Measurements from ENCODE around the gene SNAI3.

The SNAI3 gene

GRCh38 chr16:88712362-88712979 is 26.2 kb upstream of the SNAI3 start:
- Histone ChIP-seq H3K27ac (ENCODE audit: low read length) (no peak overlapping the region), H3K4me3 (ENCODE audit: low read depth in 1 of 2, low read length in 2 of 2) (no peak overlapping the region), H3K9me3 (ENCODE audit: control insufficient read depth in 1 of 2, low read length in 2 of 2) (no peaks in the 10 kb centered on the region), H3K27me3 (ENCODE audit: low read depth, low read length) (no peaks in the 10 kb centered on the region), H3K36me3 (ENCODE audit: control insufficient read depth in 1 of 2, insufficient read depth in 2 of 2, low read length in 2 of 2) (peaks cover 11 to 43% of the 10 kb centered on the region in 2 donors), H3K4me1 (ENCODE audit: control insufficient read depth in 1 of 2, insufficient read depth in 2 of 2, low read length in 2 of 2) (peaks cover under 1 to 2% of the 10 kb centered on the region in 2 donors)

GRCh38 chr16:88711750-88712340 is 25.5 kb upstream of the SNAI3 start:
- Histone ChIP-seq H3K4me1 (ENCODE audit: control insufficient read depth in 1 of 2, insufficient read depth in 2 of 2, low read length in 2 of 2) (peaks cover 7 to 9% of the 10 kb centered on the region in 2 donors), H3K4me3 (ENCODE audit: low read depth in 1 of 2, low read length in 2 of 2) (no peak overlapping the region), H3K27ac (ENCODE audit: low read length) (no peak overlapping the region), H3K9me3 (ENCODE audit: control insufficient read depth in 1 of 2, low read length in 2 of 2) (no peaks in the 10 kb centered on the region), H3K36me3 (ENCODE audit: control insufficient read depth in 1 of 2, insufficient read depth in 2 of 2, low read length in 2 of 2) (peaks cover 6 to 37% of the 10 kb centered on the region in 2 donors), H3K27me3 (ENCODE audit: low read depth, low read length) (no peaks in the 10 kb centered on the region)

DNA sequence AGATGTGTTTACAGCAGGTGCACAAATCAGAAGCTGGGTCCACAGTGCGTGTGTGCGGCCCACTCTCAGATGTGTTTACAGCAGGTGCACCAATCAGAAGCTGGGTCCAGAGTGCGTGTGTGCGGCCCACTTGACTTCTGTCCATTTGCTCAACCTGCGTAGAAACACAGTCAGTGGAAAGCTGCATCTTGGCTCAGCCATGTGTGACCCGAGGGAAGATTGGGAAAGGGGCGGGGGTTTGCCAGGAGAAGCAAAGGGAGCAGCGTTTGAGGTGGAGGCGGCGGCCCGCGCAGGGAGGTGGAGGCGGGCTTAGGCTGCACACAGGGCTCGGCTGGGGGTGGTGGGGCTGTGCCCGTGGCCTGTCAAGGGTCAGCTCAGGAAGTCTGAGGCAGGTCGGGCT is 24.2 kb upstream of the SNAI3 start:
- Histone ChIP-seq H3K36me3 (ENCODE audit: control insufficient read depth in 1 of 2, insufficient read depth in 2 of 2, low read length in 2 of 2) (peaks cover 0 to 24% of the 10 kb centered on the region in 2 donors), H3K9me3 (ENCODE audit: control insufficient read depth in 1 of 2, low read length in 2 of 2) (no peaks in the 10 kb centered on the region), H3K27ac (ENCODE audit: low read length) (no peak overlapping the region), H3K4me1 (ENCODE audit: control insufficient read depth in 1 of 2, insufficient read depth in 2 of 2, low read length in 2 of 2) (peaks cover 7 to 12% of the 10 kb centered on the region in 2 donors), H3K4me3 (ENCODE audit: low read depth in 1 of 2, low read length in 2 of 2) (no peak overlapping the region), H3K27me3 (ENCODE audit: low read depth, low read length) (no peaks in the 10 kb centered on the region)

GRCh38 chr16:88706965-88707826 is 20.9 kb upstream of the SNAI3 start:
- Histone ChIP-seq H3K27me3 (ENCODE audit: low read depth, low read length) (no peaks in the 10 kb centered on the region), H3K4me3 (ENCODE audit: low read depth in 1 of 2, low read length in 2 of 2) (peak overlapping the region; percentile 78 to 98), H3K9me3 (ENCODE audit: control insufficient read depth in 1 of 2, low read length in 2 of 2) (no peaks in the 10 kb centered on the region), H3K36me3 (ENCODE audit: control insufficient read depth in 1 of 2, insufficient read depth in 2 of 2, low read length in 2 of 2) (no peaks in the 10 kb centered on the region), H3K27ac (ENCODE audit: low read length) (peak overlapping the region; percentile 45), H3K4me1 (ENCODE audit: control insufficient read depth in 1 of 2, insufficient read depth in 2 of 2, low read length in 2 of 2) (peaks cover 12 to 30% of the 10 kb centered on the region in 2 donors)

GRCh38 chr16:88706229-88706964 is 20.1 kb upstream of the SNAI3 start, which contains the start of the genes CTU2 and RNF166:
Gene CTU2, plus strand, starts transcription at chr16:88706503. Its CDS starts 28 bp downstream, at chr16:88706531.
Gene RNF166, minus strand, starts transcription at chr16:88706408. Its CDS starts 83 bp downstream, at chr16:88706325.
- H3K27me3 ChIP-seq (ENCODE audit: low read depth, low read length) = no peaks in the 10 kb centered on the region
- peak within 1 kb of the TSS; percentile 78 to 98 for H3K4me3 ChIP-seq (ENCODE audit: low read depth in 1 of 2, low read length in 2 of 2)
- no peaks in the 10 kb centered on the region for H3K36me3 ChIP-seq (ENCODE audit: control insufficient read depth in 1 of 2, insufficient read depth in 2 of 2, low read length in 2 of 2)
- H3K4me1 ChIP-seq (ENCODE audit: control insufficient read depth in 1 of 2, insufficient read depth in 2 of 2, low read length in 2 of 2) = peaks cover 12 to 37% of the 10 kb centered on the region in 2 donors
- H3K27ac ChIP-seq (ENCODE audit: low read length) = peak within 1 kb of the TSS; percentile 56
- H3K9me3 ChIP-seq (ENCODE audit: control insufficient read depth in 1 of 2, low read length in 2 of 2) = no peaks in the 10 kb centered on the region

DNA sequence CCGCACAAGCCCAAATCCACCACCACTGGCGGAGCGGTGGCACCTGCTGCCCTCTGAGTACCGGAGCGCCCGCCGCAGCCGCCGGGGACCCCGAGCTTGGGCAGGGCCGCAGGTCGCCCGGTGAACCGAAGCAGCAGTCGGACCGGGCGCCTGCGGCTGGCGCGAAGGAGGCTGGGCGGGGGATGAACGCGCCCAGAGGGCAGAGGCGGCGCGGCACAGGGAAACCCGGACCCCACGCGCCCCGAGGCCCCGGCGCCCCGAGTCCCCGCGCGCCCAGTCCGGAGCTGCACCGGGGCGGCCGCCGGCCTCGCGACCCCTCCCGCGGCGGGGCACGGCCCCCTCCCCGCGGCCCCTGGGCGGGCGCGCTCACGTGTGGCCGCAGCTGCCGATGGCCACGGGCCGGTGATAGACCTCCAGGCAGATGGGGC is 19.5 kb upstream of the SNAI3 start:
- Histone ChIP-seq H3K36me3 (ENCODE audit: control insufficient read depth in 1 of 2, insufficient read depth in 2 of 2, low read length in 2 of 2) (peaks cover 0 to 2% of the 10 kb centered on the region in 2 donors), H3K27me3 (ENCODE audit: low read depth, low read length) (no peaks in the 10 kb centered on the region), H3K4me1 (ENCODE audit: control insufficient read depth in 1 of 2, insufficient read depth in 2 of 2, low read length in 2 of 2) (peaks cover 12 to 41% of the 10 kb centered on the region in 2 donors), H3K9me3 (ENCODE audit: control insufficient read depth in 1 of 2, low read length in 2 of 2) (no peaks in the 10 kb centered on the region), H3K27ac (ENCODE audit: low read length) (peak overlapping the region; percentile 56), H3K4me3 (ENCODE audit: low read depth in 1 of 2, low read length in 2 of 2) (peak overlapping the region; percentile 70 to 98)

DNA sequence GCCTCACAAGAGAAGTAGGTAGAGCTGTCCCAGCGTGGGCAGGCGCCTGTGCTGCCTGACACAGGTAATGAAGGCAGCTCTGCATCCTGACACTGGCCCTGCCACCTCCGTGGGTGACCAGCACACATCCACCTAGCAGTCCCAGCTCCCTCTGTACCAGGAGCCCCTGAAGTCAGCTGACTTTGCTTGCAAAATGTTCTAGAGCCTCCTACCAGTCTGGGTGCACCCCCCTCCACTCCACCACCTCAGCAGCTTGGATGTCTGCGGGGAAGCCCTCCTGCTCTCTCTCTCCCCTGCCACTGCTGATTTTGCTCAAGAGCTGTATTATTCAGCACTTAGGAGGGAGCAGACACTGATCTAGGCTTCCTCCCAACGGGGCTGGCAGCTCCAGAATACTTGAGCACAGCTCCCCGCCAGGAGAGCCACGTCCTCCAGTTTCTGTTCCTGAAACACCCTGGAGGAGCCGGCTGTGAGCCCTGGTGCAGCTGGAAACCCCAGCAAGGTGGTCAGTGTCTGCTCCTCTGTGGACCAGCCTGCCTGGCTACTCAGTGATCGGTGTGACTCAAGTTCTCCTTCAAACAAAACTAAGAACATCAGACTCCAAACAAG is 18.9 kb upstream of the SNAI3 start:
- Histone ChIP-seq H3K27ac (ENCODE audit: low read length) (peak overlapping the region; percentile 56), H3K27me3 (ENCODE audit: low read depth, low read length) (no peaks in the 10 kb centered on the region), H3K4me3 (ENCODE audit: low read depth in 1 of 2, low read length in 2 of 2) (peak overlapping the region; percentile 70 to 98), H3K36me3 (ENCODE audit: control insufficient read depth in 1 of 2, insufficient read depth in 2 of 2, low read length in 2 of 2) (peaks cover 0 to 8% of the 10 kb centered on the region in 2 donors), H3K9me3 (ENCODE audit: control insufficient read depth in 1 of 2, low read length in 2 of 2) (no peaks in the 10 kb centered on the region), H3K4me1 (ENCODE audit: control insufficient read depth in 1 of 2, insufficient read depth in 2 of 2, low read length in 2 of 2) (peaks cover 12 to 47% of the 10 kb centered on the region in 2 donors)

DNA sequence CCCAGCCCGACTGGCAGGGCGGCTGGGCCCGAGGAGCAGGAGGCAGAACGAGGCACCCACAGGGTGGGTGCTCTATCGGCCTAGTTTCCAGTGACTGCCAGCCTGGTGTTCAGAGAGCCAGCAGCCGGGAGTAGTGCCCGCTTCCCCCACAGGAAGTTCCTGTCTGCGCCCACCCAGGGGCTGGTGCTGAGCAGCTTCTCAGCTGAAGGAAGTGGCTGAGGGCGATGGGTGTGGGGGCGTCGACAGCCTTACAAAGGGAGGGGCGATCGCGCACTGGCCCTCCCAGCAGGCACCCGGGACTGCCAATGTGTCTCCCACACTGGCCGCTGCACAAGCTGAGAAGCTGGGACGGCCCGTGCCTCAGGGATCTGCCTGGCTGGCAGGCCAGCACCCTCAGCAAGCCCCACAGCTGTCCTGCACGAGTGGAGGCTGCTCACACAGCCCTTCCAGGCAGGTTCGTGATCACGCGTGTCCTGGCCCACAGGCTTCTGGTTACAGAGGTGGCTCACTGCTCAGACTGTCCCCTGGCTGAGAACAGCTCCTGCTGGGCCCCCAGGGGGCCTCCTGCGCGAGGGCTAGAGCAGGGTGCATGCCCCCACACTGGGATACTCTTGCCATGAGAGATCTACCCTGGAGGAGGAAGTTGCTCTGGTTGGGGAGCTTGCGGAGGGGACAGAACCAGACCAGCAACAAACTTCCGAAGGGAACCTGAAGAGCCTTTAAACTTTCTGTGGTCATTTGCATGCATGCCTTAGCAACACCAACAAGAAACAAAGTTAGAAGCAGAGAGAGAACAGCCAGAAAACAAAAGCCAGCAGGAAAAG is 17.4 kb upstream of the SNAI3 start:
- H3K4me3 ChIP-seq (ENCODE audit: low read depth in 1 of 2, low read length in 2 of 2) = peak overlapping the region; percentile 9 to 26
- H3K9me3 ChIP-seq (ENCODE audit: control insufficient read depth in 1 of 2, low read length in 2 of 2) = no peaks in the 10 kb centered on the region
- no peaks in the 10 kb centered on the region for H3K27me3 ChIP-seq (ENCODE audit: low read depth, low read length)
- peaks cover 0 to 23% of the 10 kb centered on the region in 2 donors for H3K36me3 ChIP-seq (ENCODE audit: control insufficient read depth in 1 of 2, insufficient read depth in 2 of 2, low read length in 2 of 2)
- H3K27ac ChIP-seq (ENCODE audit: low read length) = peak overlapping the region; percentile 14
- peaks cover 12 to 53% of the 10 kb centered on the region in 2 donors for H3K4me1 ChIP-seq (ENCODE audit: control insufficient read depth in 1 of 2, insufficient read depth in 2 of 2, low read length in 2 of 2)

- no peak overlapping the region for H3K27ac ChIP-seq (ENCODE audit: low read length)
- H3K4me3 ChIP-seq (ENCODE audit: low read depth in 1 of 2, low read length in 2 of 2) = peak overlapping the region; percentile 26 to 44
- H3K36me3 ChIP-seq (ENCODE audit: control insufficient read depth in 1 of 2, insufficient read depth in 2 of 2, low read length in 2 of 2) = peaks cover 0 to 34% of the 10 kb centered on the region in 2 donors
- no peaks in the 10 kb centered on the region for H3K27me3 ChIP-seq (ENCODE audit: low read depth, low read length)
- H3K4me1 ChIP-seq (ENCODE audit: control insufficient read depth in 1 of 2, insufficient read depth in 2 of 2, low read length in 2 of 2) = peaks cover 12 to 52% of the 10 kb centered on the region in 2 donors
- H3K9me3 ChIP-seq (ENCODE audit: control insufficient read depth in 1 of 2, low read length in 2 of 2) = no peaks in the 10 kb centered on the region
Observed at GRCh38 chr16:88702371-88703210, 16.3 kb upstream of the SNAI3 start.
